Measurements from ENCODE around the gene DEPDC4. TPM values are rescaled to one million over a fixed set of nuclear protein-coding genes. Genes with fewer than 3 reads are reported as not detected.

DEPDC4 gene
- polyA plus RNA-seq, 1 donor from 2014 or later, result 1.2 TPM

DNA sequence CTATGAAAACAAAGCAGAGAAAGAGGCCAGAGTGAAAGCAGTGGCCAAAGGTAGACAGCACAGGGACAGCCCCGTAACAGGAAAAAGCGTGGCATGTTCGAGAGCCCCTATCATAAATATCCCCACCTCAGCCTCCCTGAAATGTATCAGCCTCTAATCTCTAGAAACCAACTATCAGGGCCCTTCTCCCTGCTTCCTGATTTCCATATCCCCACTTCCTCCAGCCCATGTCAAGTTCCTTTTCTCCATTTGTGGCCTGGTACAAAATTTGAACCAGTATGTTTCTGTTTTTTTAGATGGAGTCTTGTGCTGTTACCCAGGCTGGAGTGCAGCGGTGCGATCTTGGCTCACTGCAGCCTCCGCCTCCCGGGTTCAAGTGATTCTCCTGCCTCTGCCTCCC is 16.9 kb downstream of the DEPDC4 start:
- H3K27me3 ChIP-seq (ENCODE audit: insufficient read depth, low read depth, low read length), result no peaks in the 10 kb centered on the region
- TF ChIP-seq POLR2AphosphoS5 (IDR thresholded peaks at IDR 0.05), result no peak
- no peak for TF ChIP-seq MXI1 (conservative IDR thresholded peaks at IDR 0.05; ENCODE audit: poor library complexity, severe bottlenecking)
- no peak for TF ChIP-seq RAD21 (conservative IDR thresholded peaks at IDR 0.05)
- TF ChIP-seq EP300 (conservative IDR thresholded peaks at IDR 0.05; ENCODE audit: poor library complexity, severe bottlenecking), result no peak
- TF ChIP-seq TAF1 (IDR thresholded peaks at IDR 0.05; ENCODE audit: low read depth), result no peak
- TF ChIP-seq SMC3 (conservative IDR thresholded peaks at IDR 0.05; ENCODE audit: poor library complexity), result no peak
- no peak for TF ChIP-seq REST (IDR thresholded peaks at IDR 0.05; ENCODE audit: borderline replicate concordance)
- no peak for TF ChIP-seq CTCF (IDR thresholded peaks at IDR 0.05; ENCODE audit: poor library complexity, severe bottlenecking)
- H3K4me3 ChIP-seq (ENCODE audit: low read length), result no peak overlapping the region
- no peaks in the 10 kb centered on the region for H3F3A ChIP-seq (ENCODE audit: insufficient read depth, low read length, poor library complexity, severe bottlenecking)
- no peaks in the 10 kb centered on the region for H4K20me1 ChIP-seq (ENCODE audit: insufficient read depth)
- H3K4me2 ChIP-seq (ENCODE audit: low read length), result no peak overlapping the region
- no peaks in the 10 kb centered on the region for H3K36me3 ChIP-seq (ENCODE audit: insufficient read depth, low read length)
- H2AFZ ChIP-seq (ENCODE audit: low read depth, low read length), result no peak overlapping the region
- H3K79me2 ChIP-seq (replicated peaks; ENCODE audit: insufficient read depth, low read length), result no peaks in the 10 kb centered on the region
- no peaks in the 10 kb centered on the region for H3K9me3 ChIP-seq (ENCODE audit: low read length)
- no peak overlapping the region for H3K9ac ChIP-seq (ENCODE audit: low read length)
- no peak overlapping the region for H3K27ac ChIP-seq (ENCODE audit: low read length)
- H3K9me2 ChIP-seq (ENCODE audit: insufficient read depth, low read length), result no peaks in the 10 kb centered on the region

DNA sequence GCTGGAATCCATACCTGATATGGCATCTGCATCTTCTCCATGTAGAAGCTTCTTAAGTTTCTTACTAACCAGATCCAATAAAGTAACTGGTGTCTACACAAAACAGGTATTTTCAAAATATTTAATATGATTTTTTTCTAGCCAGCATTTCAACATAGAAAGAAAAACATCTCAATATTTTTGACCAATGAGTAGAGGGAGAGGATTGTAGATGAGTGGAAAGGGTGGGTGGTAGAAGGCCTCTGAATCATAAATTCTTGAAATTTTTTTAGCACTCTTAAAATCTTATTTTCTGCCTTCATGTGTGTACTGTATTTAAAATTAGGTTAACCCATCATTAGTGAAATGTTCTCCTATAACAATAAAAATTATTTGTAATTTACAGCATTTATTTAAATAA is 18.0 kb downstream of the DEPDC4 start:
- TF ChIP-seq POLR2AphosphoS5 (IDR thresholded peaks at IDR 0.05) (no peak), SMC3 (conservative IDR thresholded peaks at IDR 0.05; ENCODE audit: poor library complexity) (no peak), EP300 (conservative IDR thresholded peaks at IDR 0.05; ENCODE audit: poor library complexity, severe bottlenecking) (no peak)
- H3K27ac ChIP-seq (ENCODE audit: low read length), result no peak overlapping the region
- H4K20me1 ChIP-seq (ENCODE audit: insufficient read depth), result no peaks in the 10 kb centered on the region
- H3K4me3 ChIP-seq (ENCODE audit: low read length), result no peak overlapping the region
- H2AFZ ChIP-seq (ENCODE audit: low read depth, low read length), result no peak overlapping the region
- no peaks in the 10 kb centered on the region for H3K79me2 ChIP-seq (replicated peaks; ENCODE audit: insufficient read depth, low read length)
- H3K4me2 ChIP-seq (ENCODE audit: low read length), result no peak overlapping the region
- no peaks in the 10 kb centered on the region for H3K36me3 ChIP-seq (ENCODE audit: insufficient read depth, low read length)
- no peaks in the 10 kb centered on the region for H3K27me3 ChIP-seq (ENCODE audit: insufficient read depth, low read depth, low read length)
- no peaks in the 10 kb centered on the region for H3F3A ChIP-seq (ENCODE audit: insufficient read depth, low read length, poor library complexity, severe bottlenecking)
- H3K9me3 ChIP-seq (ENCODE audit: low read length), result no peaks in the 10 kb centered on the region
- no peaks in the 10 kb centered on the region for H3K9me2 ChIP-seq (ENCODE audit: insufficient read depth, low read length)
- H3K9ac ChIP-seq (ENCODE audit: low read length), result no peak overlapping the region

DNA sequence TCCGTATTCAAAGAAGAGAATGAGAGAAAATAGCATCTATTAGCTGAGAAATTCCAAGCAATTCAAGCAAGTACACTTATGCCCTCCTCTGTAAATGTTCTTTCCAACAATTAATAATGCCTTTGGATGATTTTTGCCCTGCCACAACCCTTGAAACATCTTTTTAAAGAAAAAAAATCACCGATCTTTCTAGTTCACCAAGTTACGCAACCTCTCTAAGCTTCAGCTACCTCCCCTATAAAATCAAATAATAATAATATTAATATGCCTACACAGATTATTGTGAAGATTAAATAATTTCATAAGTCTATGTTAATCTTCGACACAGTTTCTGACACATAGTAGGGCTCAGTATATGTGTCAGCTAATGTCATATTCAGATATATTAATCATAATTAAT is 19.1 kb downstream of the DEPDC4 start:
- no peak for TF ChIP-seq EZH2 (IDR thresholded peaks at IDR 0.05; ENCODE audit: borderline replicate concordance, insufficient read depth, low read length, poor library complexity, severe bottlenecking)
- TF ChIP-seq SMC3 (conservative IDR thresholded peaks at IDR 0.05; ENCODE audit: poor library complexity), result no peak
- no peak for TF ChIP-seq TAF1 (IDR thresholded peaks at IDR 0.05; ENCODE audit: low read depth)
- no peak for TF ChIP-seq CTCF (IDR thresholded peaks at IDR 0.05; ENCODE audit: poor library complexity, severe bottlenecking)
- TF ChIP-seq REST (IDR thresholded peaks at IDR 0.05; ENCODE audit: borderline replicate concordance), result no peak
- TF ChIP-seq POLR2AphosphoS5 (IDR thresholded peaks at IDR 0.05), result no peak
- TF ChIP-seq RAD21 (conservative IDR thresholded peaks at IDR 0.05), result no peak
- TF ChIP-seq EP300 (conservative IDR thresholded peaks at IDR 0.05; ENCODE audit: poor library complexity, severe bottlenecking), result no peak
- no peaks in the 10 kb centered on the region for H4K20me1 ChIP-seq (ENCODE audit: insufficient read depth)

More for the DNA sequence above, 19.1 kb downstream of the DEPDC4 start:
- Histone ChIP-seq H3K4me2 (ENCODE audit: low read length) (no peak overlapping the region), H3K27me3 (ENCODE audit: insufficient read depth, low read depth, low read length) (no peaks in the 10 kb centered on the region), H3K4me3 (ENCODE audit: low read length) (no peak overlapping the region), H3K9me2 (ENCODE audit: insufficient read depth, low read length) (no peaks in the 10 kb centered on the region), H3K9ac (ENCODE audit: low read length) (no peak overlapping the region), H3K9me3 (ENCODE audit: low read length) (no peaks in the 10 kb centered on the region), H2AFZ (ENCODE audit: low read depth, low read length) (no peak overlapping the region), H3K79me2 (replicated peaks; ENCODE audit: insufficient read depth, low read length) (no peaks in the 10 kb centered on the region), H3K36me3 (ENCODE audit: insufficient read depth, low read length) (no peaks in the 10 kb centered on the region), H3F3A (ENCODE audit: insufficient read depth, low read length, poor library complexity, severe bottlenecking) (no peaks in the 10 kb centered on the region), H3K27ac (ENCODE audit: low read length) (no peak overlapping the region)

Measured in neural cell (in vitro differentiated cells).